ENCODE data around the gene PTGES. TPM values are rescaled to one million over a fixed set of nuclear protein-coding genes. Genes with fewer than 3 reads are reported as not detected.
A peak's percentile ranks its signal among the peaks of the same experiment; 100 is the strongest.

Gene PTGES
- total and polyA plus RNA-seq, 9 of the 15 experiments (the other 6 are each of a cell fraction or from before 2014, with no cell fraction given): 0.13 TPM; not detected in 8

GRCh38 chr9:129726322-129727160 lies 26.3 kb downstream of the PTGES start (continued):
- no peak for TF ChIP-seq ZFX (CRISPR knock-in tag; IDR thresholded peaks at IDR 0.05)
- TF ChIP-seq RNF219 (CRISPR knock-in tag; IDR thresholded peaks at IDR 0.05): no peak
- no peak for TF ChIP-seq ZNF143 (CRISPR knock-in tag; IDR thresholded peaks at IDR 0.05)
- no peak for TF ChIP-seq TSHZ1 (CRISPR knock-in tag; IDR thresholded peaks at IDR 0.05)
- TF ChIP-seq EP400 (IDR thresholded peaks at IDR 0.05): no peak
- no peak for TF ChIP-seq EWSR1 (IDR thresholded peaks at IDR 0.05; ENCODE audit: borderline replicate concordance, low read depth, partially characterized antibody)
- no peak for TF ChIP-seq ETV1 (tag; conservative IDR thresholded peaks at IDR 0.05; ENCODE audit: low read depth)
- TF ChIP-seq ZNF282 (CRISPR knock-in tag; IDR thresholded peaks at IDR 0.05): no peak
- TF ChIP-seq STAG1 (CRISPR knock-in tag; IDR thresholded peaks at IDR 0.05; ENCODE audit: borderline replicate concordance): peak; percentile 91
- no peak for TF ChIP-seq ZNF197 (CRISPR knock-in tag; IDR thresholded peaks at IDR 0.05; ENCODE audit: low read depth)
- no peak for TF ChIP-seq GTF3C2 (IDR thresholded peaks at IDR 0.05; ENCODE audit: borderline replicate concordance, extremely low read depth, insufficient read length)
- TF ChIP-seq TEAD4 (IDR thresholded peaks at IDR 0.05; ENCODE audit: low read length): no peak
- no peak for TF ChIP-seq TEAD4 (CRISPR knock-in tag; IDR thresholded peaks at IDR 0.05; ENCODE audit: borderline replicate concordance)
- TF ChIP-seq CTCF (IDR thresholded peaks at IDR 0.05 in 2 of 3, conservative IDR thresholded peaks at IDR 0.05 in 1 of 3; ENCODE audit: insufficient read depth in 2 of 3, low read depth in 1 of 3, low read length in 3 of 3): peak; percentile 97 to 100 (median 98)
- no peak for TF ChIP-seq STAT5B (CRISPR knock-in tag; IDR thresholded peaks at IDR 0.05)
- no peak for TF ChIP-seq PPARD (CRISPR knock-in tag; IDR thresholded peaks at IDR 0.05)
- TF ChIP-seq BCL6 (CRISPR knock-in tag; IDR thresholded peaks at IDR 0.05): no peak
